HepG2 (cell line): ENCODE results near the gene PRXL2B.

Source experiments
- CAMTA2 ChIP-seq: sonication (generic); formaldehyde crosslinking; IDR thresholded peaks from 2 replicates; pipeline ENCODE4 v1.4.0; 2020; ENCODE audit warnings: mild to moderate bottlenecking, missing genetic modification reagents, borderline replicate concordance
- EZH2 ChIP-seq: conservative IDR thresholded peaks from 2 replicates; pipeline ENCODE4 v1.6.1; 2012; ENCODE audit warnings: mild to moderate bottlenecking, low read depth, low read length, moderate library complexity
- FOXA3 ChIP-seq: IDR thresholded peaks from 2 replicates; pipeline ENCODE4 v1.6.1; 2016; ENCODE audit warnings: missing genetic modification reagents, missing compliant biosample characterization
- KLF12 ChIP-seq: sonication (generic); formaldehyde crosslinking; IDR thresholded peaks from 2 replicates; pipeline ENCODE4 v1.4.0; 2020; ENCODE audit warnings: missing genetic modification reagents, borderline replicate concordance
- MED8 ChIP-seq: sonication (generic); formaldehyde crosslinking; IDR thresholded peaks from 2 replicates; pipeline ENCODE4 v1.8.1; 2023; ENCODE audit warnings: mild to moderate bottlenecking, missing genetic modification reagents; ENCODE audit not compliant: insufficient replicate concordance
- POLR2A ChIP-seq, 2 experiments: IDR thresholded peaks; 2 replicates each; pipeline ENCODE4 v1.6.1; 2011; ENCODE audit warnings: low read depth in 2 of 2, low read length in 2 of 2, mild to moderate bottlenecking in 1 of 2, moderate library complexity in 1 of 2; ENCODE audit not compliant: insufficient read depth in 1 of 2
- ZNF205 ChIP-seq: IDR thresholded peaks from 2 replicates; pipeline ENCODE4 v1.6.1; 2018; ENCODE audit warnings: missing biosample characterization, missing genetic modification reagents
- TF ChIP-seq, protein P1 (sequence below): sonication (generic); formaldehyde crosslinking; IDR thresholded peaks from 2 replicates; pipeline ENCODE4 v1.5.0; 2020; ENCODE audit warnings: mild to moderate bottlenecking, missing genetic modification reagents, moderate library complexity
- TF ChIP-seq, protein P2 (sequence below): sonication (generic); formaldehyde crosslinking; conservative IDR thresholded peaks from 2 replicates; pipeline ENCODE4 v1.4.0; 2020; ENCODE audit warnings: missing genetic modification reagents
- TF ChIP-seq, protein P3 (sequence below): sonication (generic); formaldehyde crosslinking; IDR thresholded peaks from 2 replicates; pipeline ENCODE4 v1.4.0; 2020; ENCODE audit warnings: missing genetic modification reagents
- TF ChIP-seq, protein P4 (sequence below), 2 experiments: sonication (generic) in 1 of 2; formaldehyde crosslinking in 1 of 2; IDR thresholded peaks; 2 replicates each; pipeline versions ENCODE4 v1.5.1 to v1.6.1; 2011 to 2020; ENCODE audit warnings: borderline replicate concordance in 1 of 2, low read depth in 1 of 2, low read length in 1 of 2, mild to moderate bottlenecking in 1 of 2, missing genetic modification reagents in 1 of 2, moderate library complexity in 1 of 2

DNA sequence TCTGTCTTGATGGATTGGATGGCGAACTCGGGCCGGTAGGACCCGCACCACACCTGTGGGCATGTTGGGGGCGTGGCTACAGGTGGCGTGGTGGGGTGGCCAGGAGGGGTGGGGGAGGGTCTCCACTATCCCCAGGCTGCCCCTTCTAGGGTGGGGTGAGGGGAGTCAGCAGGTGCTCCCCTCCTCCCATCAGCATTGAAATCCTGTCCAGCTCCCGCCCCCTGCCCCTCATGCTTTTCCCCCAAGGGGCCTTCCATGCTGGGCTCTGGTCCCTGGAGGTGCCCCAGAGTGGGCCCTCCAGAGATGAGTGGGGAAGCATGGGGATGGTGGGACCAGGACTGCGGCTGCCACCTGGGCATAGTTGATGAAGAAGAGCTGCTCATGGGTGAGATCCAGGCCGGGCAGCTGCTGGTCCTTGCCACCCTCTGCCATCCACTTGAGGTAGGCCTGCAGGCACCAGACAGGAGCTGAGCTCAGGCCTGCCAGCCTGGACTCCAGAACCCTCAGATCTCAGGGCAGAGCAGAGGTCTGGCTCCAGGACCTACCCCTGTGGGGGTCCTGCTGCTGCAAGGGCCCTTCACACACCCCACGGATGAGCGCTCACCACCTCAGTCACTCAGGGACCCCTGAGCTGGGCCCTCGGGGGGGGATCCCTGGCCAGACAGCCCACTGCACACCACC lies 5.1 kb downstream of the PRXL2B start:
- TF ChIP-seq, protein P1, sequence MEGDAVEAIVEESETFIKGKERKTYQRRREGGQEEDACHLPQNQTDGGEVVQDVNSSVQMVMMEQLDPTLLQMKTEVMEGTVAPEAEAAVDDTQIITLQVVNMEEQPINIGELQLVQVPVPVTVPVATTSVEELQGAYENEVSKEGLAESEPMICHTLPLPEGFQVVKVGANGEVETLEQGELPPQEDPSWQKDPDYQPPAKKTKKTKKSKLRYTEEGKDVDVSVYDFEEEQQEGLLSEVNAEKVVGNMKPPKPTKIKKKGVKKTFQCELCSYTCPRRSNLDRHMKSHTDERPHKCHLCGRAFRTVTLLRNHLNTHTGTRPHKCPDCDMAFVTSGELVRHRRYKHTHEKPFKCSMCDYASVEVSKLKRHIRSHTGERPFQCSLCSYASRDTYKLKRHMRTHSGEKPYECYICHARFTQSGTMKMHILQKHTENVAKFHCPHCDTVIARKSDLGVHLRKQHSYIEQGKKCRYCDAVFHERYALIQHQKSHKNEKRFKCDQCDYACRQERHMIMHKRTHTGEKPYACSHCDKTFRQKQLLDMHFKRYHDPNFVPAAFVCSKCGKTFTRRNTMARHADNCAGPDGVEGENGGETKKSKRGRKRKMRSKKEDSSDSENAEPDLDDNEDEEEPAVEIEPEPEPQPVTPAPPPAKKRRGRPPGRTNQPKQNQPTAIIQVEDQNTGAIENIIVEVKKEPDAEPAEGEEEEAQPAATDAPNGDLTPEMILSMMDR (CRISPR knock-in tag): no peak
- TF ChIP-seq, protein P2, sequence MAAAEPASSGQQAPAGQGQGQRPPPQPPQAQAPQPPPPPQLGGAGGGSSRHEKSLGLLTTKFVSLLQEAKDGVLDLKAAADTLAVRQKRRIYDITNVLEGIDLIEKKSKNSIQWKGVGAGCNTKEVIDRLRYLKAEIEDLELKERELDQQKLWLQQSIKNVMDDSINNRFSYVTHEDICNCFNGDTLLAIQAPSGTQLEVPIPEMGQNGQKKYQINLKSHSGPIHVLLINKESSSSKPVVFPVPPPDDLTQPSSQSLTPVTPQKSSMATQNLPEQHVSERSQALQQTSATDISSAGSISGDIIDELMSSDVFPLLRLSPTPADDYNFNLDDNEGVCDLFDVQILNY (CRISPR knock-in tag): no peak
- TF ChIP-seq POLR2A (IDR thresholded peaks at IDR 0.05; ENCODE audit: insufficient read depth in 1 of 2, low read depth in 2 of 2, low read length in 2 of 2): no peak
- TF ChIP-seq FOXA3 (CRISPR knock-in tag): no peak
- TF ChIP-seq CAMTA2 (CRISPR knock-in tag): no peak
- TF ChIP-seq EZH2: no peak
- TF ChIP-seq, protein P3, sequence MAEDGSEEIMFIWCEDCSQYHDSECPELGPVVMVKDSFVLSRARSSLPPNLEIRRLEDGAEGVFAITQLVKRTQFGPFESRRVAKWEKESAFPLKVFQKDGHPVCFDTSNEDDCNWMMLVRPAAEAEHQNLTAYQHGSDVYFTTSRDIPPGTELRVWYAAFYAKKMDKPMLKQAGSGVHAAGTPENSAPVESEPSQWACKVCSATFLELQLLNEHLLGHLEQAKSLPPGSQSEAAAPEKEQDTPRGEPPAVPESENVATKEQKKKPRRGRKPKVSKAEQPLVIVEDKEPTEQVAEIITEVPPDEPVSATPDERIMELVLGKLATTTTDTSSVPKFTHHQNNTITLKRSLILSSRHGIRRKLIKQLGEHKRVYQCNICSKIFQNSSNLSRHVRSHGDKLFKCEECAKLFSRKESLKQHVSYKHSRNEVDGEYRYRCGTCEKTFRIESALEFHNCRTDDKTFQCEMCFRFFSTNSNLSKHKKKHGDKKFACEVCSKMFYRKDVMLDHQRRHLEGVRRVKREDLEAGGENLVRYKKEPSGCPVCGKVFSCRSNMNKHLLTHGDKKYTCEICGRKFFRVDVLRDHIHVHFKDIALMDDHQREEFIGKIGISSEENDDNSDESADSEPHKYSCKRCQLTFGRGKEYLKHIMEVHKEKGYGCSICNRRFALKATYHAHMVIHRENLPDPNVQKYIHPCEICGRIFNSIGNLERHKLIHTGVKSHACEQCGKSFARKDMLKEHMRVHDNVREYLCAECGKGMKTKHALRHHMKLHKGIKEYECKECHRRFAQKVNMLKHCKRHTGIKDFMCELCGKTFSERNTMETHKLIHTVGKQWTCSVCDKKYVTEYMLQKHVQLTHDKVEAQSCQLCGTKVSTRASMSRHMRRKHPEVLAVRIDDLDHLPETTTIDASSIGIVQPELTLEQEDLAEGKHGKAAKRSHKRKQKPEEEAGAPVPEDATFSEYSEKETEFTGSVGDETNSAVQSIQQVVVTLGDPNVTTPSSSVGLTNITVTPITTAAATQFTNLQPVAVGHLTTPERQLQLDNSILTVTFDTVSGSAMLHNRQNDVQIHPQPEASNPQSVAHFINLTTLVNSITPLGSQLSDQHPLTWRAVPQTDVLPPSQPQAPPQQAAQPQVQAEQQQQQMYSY: no peak
- no peak for TF ChIP-seq KLF12 (CRISPR knock-in tag)
- TF ChIP-seq, protein P4, sequence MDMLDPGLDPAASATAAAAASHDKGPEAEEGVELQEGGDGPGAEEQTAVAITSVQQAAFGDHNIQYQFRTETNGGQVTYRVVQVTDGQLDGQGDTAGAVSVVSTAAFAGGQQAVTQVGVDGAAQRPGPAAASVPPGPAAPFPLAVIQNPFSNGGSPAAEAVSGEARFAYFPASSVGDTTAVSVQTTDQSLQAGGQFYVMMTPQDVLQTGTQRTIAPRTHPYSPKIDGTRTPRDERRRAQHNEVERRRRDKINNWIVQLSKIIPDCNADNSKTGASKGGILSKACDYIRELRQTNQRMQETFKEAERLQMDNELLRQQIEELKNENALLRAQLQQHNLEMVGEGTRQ (IDR thresholded peaks at IDR 0.05; ENCODE audit: low read depth, low read length): no peak
- TF ChIP-seq, protein P4 (CRISPR knock-in tag; IDR thresholded peaks at IDR 0.05; ENCODE audit: borderline replicate concordance): no peak
- TF ChIP-seq MED8 (CRISPR knock-in tag): no peak
- TF ChIP-seq ZNF205 (CRISPR knock-in tag): no peak
